Keratinocyte (primary cell): Measurements from ENCODE around the gene CYP26A1. TPM values are rescaled to one million over a fixed set of nuclear protein-coding genes. Genes with fewer than 3 reads are reported as not detected.

Source experiments
- DNase-seq: peaks from one replicate; pipeline ENCODE4 v3.0.0-alpha.2; 2011; ENCODE audit warnings: low read depth, missing footprints, low spot score
- FAIRE-seq: peaks from 2 replicates; lab custom pipeline; 2011; peaks lifted over from hg19 to GRCh38; lab: Jason Lieb, UNC
- H2AFZ ChIP-seq: 2 replicates; pipeline ENCODE4 v1.6.0; 2012; ENCODE audit warnings: low read length, control low read depth, inconsistent platforms; ENCODE audit not compliant: control insufficient read depth
- H3K27ac ChIP-seq: 2 replicates; pipeline ENCODE4 v1.5.1; 2011; ENCODE audit warnings: low read length; ENCODE audit not compliant: control insufficient read depth, insufficient read depth
- H3K27me3 ChIP-seq: 3 replicates; pipeline ENCODE4 v1.6.0; 2011; ENCODE audit warnings: low read length; ENCODE audit not compliant: control insufficient read depth, insufficient read depth; ENCODE audit errors: extremely low read depth
- H3K36me3 ChIP-seq, 2 experiments: 2 replicates in 1 of 2; 3 replicates in 1 of 2; pipeline ENCODE4 v1.5.1; 2011; ENCODE audit warnings: low read length in 2 of 2, mild to moderate bottlenecking in 1 of 2; ENCODE audit not compliant: control insufficient read depth in 2 of 2, insufficient read depth in 2 of 2; ENCODE audit errors: extremely low read depth in 1 of 2
- H3K4me1 ChIP-seq: 3 replicates; pipeline ENCODE4 v1.5.1; 2011; ENCODE audit warnings: low read length; ENCODE audit not compliant: control insufficient read depth, insufficient read depth; ENCODE audit errors: extremely low read depth
- H3K4me2 ChIP-seq: 3 replicates; pipeline ENCODE4 v1.6.0; 2011; ENCODE audit warnings: low read depth, low read length; ENCODE audit not compliant: control insufficient read depth, insufficient read depth; ENCODE audit errors: extremely low read depth
- H3K4me3 ChIP-seq, 3 experiments: fragments of 200-600 bp in 1 of 3; sonication (generic) in 1 of 3; 2 replicates in 2 of 3; 3 replicates in 1 of 3; pipeline ENCODE4 v1.5.1; 2011 to 2016; ENCODE audit warnings: low read length in 3 of 3, mild to moderate bottlenecking in 3 of 3, control low read depth in 2 of 3, inconsistent platforms in 1 of 3, low read depth in 1 of 3, mixed read lengths in 1 of 3, mixed run types in 1 of 3, moderate library complexity in 1 of 3; ENCODE audit not compliant: control insufficient read depth in 2 of 3, insufficient read depth in 2 of 3; ENCODE audit errors: extremely low read depth in 1 of 3
- H3K79me2 ChIP-seq: 2 replicates; pipeline ENCODE4 v1.6.0; 2012; ENCODE audit warnings: low read length; ENCODE audit not compliant: control insufficient read depth, insufficient read depth
- H3K9ac ChIP-seq: 3 replicates; pipeline ENCODE4 v1.6.0; 2011; ENCODE audit warnings: low read length; ENCODE audit not compliant: control insufficient read depth, insufficient read depth; ENCODE audit errors: extremely low read depth
- H3K9me1 ChIP-seq: 3 replicates; pipeline ENCODE4 v1.6.0; 2011; ENCODE audit warnings: low read length; ENCODE audit not compliant: control insufficient read depth, insufficient read depth; ENCODE audit errors: extremely low read depth
- H3K9me3 ChIP-seq: 2 replicates; pipeline ENCODE4 v1.5.1; 2012; ENCODE audit warnings: low read depth, low read length; ENCODE audit not compliant: control insufficient read depth
- H4K20me1 ChIP-seq: 3 replicates; pipeline ENCODE4 v1.6.0; 2011; ENCODE audit warnings: low read length; ENCODE audit not compliant: control insufficient read depth, insufficient read depth; ENCODE audit errors: extremely low read depth
- EZH2 ChIP-seq: IDR thresholded peaks from one replicate; pipeline ENCODE4 v1.6.1; 2012; ENCODE audit warnings: inconsistent platforms, mild to moderate bottlenecking, low read length, moderate library complexity
- dilution Hi-C: fragments of 300-500 bp; cut with MboI; formaldehyde crosslinking; loops from one replicate; pipeline ENCODE4 v1.7.0; 2020; ENCODE audit warnings: low sequenced_read_pairs; ENCODE audit not compliant: extremely low pct_ligation_motif_present
- polyA plus RNA-seq, 5 experiments: library from polyadenylated mRNA; depleted of rRNA in 3 of 5; stranded (reverse) in 3 of 5; stranded (forward) in 1 of 5; unstranded in 1 of 5; fragments of >200 nt; gene quantifications; 1 replicate in 1 of 5; 2 replicates in 3 of 5; 3 replicates in 1 of 5; pipeline versions ENCODE4 v1.2.1 to v1.2.3, GENCODE V29; 2011 to 2012; ENCODE audit warnings: missing spikeins in 2 of 5, low read depth in 1 of 5, low replicate concordance in 1 of 5
- TF ChIP-seq, protein P1 (sequence below), 3 experiments: IDR thresholded peaks in 1 of 3; conservative IDR thresholded peaks in 1 of 3; optimal IDR thresholded peaks in 1 of 3; 2 replicates in 2 of 3; 3 replicates in 1 of 3; pipeline versions ENCODE3 to v1.5.1; 2011; ENCODE audit warnings: low read length in 3 of 3, mild to moderate bottlenecking in 3 of 3, moderate library complexity in 2 of 3, control low read depth in 1 of 3, inconsistent platforms in 1 of 3; ENCODE audit not compliant: insufficient read depth in 2 of 3; ENCODE audit errors: extremely low read depth in 1 of 3

CYP26A1 gene
- polyA plus RNA-seq, 1 donor (not counting 4 experiments of a cell fraction or from before 2014, with no cell fraction given) = not detected

DNA sequence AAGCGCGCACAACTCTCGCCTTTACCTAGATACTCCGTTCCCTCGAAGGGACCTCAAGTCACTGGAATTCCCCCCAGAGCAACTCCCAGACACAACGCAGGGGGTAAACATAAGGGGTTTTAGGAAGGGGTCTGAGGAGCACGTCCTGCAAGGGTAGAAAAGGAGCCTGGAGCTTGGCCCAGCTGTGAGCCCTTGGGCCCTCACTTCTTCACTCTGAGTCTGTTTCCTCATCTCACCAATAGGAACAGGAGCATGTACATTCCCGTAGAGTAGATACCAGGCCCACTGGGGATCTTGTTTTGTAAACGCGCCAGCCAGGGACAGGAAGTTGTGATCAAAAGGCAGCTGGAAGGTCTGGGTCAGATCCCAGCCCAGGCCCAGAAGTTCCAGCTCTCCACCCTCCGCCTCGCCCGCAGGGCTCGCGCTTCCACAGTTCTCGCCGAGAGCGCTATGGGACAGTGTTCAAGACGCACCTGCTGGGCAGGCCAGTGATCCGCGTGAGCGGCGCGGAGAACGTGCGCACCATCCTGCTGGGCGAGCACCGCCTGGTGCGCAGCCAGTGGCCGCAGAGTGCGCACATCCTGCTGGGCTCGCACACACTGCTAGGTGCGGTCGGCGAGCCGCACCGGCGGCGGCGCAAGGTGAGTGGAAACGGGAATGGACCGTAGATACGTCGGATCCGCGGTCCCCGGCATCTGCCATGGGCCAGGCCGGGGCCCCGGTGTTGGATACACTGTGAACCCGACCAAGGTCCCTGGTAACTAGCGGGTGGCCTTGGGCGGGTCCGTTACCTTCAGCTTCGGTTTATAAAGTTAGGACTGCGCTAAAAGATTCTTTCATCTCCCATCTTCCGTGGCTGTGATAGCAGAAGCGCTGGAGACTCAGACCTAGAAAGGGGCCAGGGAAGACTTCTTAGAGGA is 11.8 kb upstream of the CYP26A1 start:
- no peaks in the 10 kb centered on the region for H3K9me1 ChIP-seq
- H3K36me3 ChIP-seq = no peaks in the 10 kb centered on the region
- peak overlapping the region; percentile 71 for H3K4me2 ChIP-seq
- H3K4me1 ChIP-seq = peaks cover 6% of the 10 kb centered on the region
- peak overlapping the region; percentile 12 for H2AFZ ChIP-seq
- H3K4me3 ChIP-seq = peak overlapping the region in 1 of 3 experiments; percentile 43
- no peak overlapping the region for H3K27ac ChIP-seq
- DNase-seq (no peak), FAIRE-seq (no peak)
- H3K9ac ChIP-seq = no peak overlapping the region
- H3K79me2 ChIP-seq = no peaks in the 10 kb centered on the region
- peaks cover 3% of the 10 kb centered on the region for H4K20me1 ChIP-seq
- peaks cover 79% of the 10 kb centered on the region for H3K27me3 ChIP-seq
- dilution Hi-C loops = no loop called here
- no peaks in the 10 kb centered on the region for H3K9me3 ChIP-seq
- TF ChIP-seq, protein P1, sequence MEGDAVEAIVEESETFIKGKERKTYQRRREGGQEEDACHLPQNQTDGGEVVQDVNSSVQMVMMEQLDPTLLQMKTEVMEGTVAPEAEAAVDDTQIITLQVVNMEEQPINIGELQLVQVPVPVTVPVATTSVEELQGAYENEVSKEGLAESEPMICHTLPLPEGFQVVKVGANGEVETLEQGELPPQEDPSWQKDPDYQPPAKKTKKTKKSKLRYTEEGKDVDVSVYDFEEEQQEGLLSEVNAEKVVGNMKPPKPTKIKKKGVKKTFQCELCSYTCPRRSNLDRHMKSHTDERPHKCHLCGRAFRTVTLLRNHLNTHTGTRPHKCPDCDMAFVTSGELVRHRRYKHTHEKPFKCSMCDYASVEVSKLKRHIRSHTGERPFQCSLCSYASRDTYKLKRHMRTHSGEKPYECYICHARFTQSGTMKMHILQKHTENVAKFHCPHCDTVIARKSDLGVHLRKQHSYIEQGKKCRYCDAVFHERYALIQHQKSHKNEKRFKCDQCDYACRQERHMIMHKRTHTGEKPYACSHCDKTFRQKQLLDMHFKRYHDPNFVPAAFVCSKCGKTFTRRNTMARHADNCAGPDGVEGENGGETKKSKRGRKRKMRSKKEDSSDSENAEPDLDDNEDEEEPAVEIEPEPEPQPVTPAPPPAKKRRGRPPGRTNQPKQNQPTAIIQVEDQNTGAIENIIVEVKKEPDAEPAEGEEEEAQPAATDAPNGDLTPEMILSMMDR (optimal IDR thresholded peaks at IDR 0.05 in 1 of 3, IDR thresholded peaks at IDR 0.05 in 1 of 3, conservative IDR thresholded peaks at IDR 0.05 in 1 of 3; ENCODE audit: extremely low read depth in 1 of 3, insufficient read depth in 2 of 3, low read length in 3 of 3) = no peak
- peak; percentile 73 for TF ChIP-seq EZH2

DNA sequence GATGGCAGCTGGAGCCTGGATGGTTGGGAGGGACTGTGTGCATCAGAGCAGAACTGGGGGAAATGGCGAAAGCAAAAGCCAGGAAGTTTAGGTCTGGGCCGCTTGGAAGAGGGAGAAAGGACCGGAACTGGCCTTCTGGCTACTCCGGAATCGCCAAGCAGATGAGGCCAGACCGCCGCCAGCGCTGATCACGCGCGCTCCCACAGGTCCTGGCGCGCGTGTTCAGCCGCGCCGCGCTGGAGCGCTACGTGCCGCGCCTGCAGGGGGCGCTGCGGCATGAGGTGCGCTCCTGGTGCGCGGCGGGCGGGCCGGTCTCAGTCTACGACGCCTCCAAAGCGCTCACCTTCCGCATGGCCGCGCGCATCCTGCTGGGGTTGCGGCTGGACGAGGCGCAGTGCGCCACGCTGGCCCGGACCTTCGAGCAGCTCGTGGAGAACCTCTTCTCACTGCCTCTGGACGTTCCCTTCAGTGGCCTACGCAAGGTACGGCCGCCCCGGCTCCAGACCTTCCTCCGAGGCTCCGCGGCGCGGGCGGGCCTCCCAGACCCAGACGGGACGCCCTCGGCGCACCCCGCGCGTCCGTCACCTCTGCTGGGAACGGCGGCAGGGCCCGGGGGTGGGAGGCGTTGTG is 11.1 kb upstream of the CYP26A1 start:
- peak overlapping the region; percentile 79 for H2AFZ ChIP-seq
- H3K4me3 ChIP-seq = peak overlapping the region in 1 of 3 experiments; percentile 43

More for the DNA sequence above, 11.1 kb upstream of the CYP26A1 start:
- no peaks in the 10 kb centered on the region for H3K36me3 ChIP-seq
- no peak overlapping the region for H3K27ac ChIP-seq
- no peak for TF ChIP-seq EZH2
- TF ChIP-seq, protein P1 (optimal IDR thresholded peaks at IDR 0.05 in 1 of 3, IDR thresholded peaks at IDR 0.05 in 1 of 3, conservative IDR thresholded peaks at IDR 0.05 in 1 of 3; ENCODE audit: extremely low read depth in 1 of 3, insufficient read depth in 2 of 3, low read length in 3 of 3) = peak; percentile 28 to 83 (median 76)
- peaks cover 6% of the 10 kb centered on the region for H4K20me1 ChIP-seq
- no peak overlapping the region for H3K9ac ChIP-seq
- H3K79me2 ChIP-seq = no peaks in the 10 kb centered on the region
- H3K4me1 ChIP-seq = peaks cover 6% of the 10 kb centered on the region
- FAIRE-seq (no peak), DNase-seq (no peak)
- dilution Hi-C loops = no loop called here
- peak overlapping the region; percentile 71 for H3K4me2 ChIP-seq
- no peaks in the 10 kb centered on the region for H3K9me1 ChIP-seq
- H3K27me3 ChIP-seq = peaks cover 87% of the 10 kb centered on the region
- no peaks in the 10 kb centered on the region for H3K9me3 ChIP-seq
